SK-N-SH (cell line): ENCODE data around the gene SRMS. TPM values are rescaled to one million over a fixed set of nuclear protein-coding genes. Genes with fewer than 3 reads are reported as not detected.

Source experiments
- CTCF ChIA-PET: fragments of 300-600, 350-600 bp; formaldehyde crosslinking; extraction: SDS; loops from one replicate; lab custom pipeline; 2021; lab: Yijun Ruan, JAX
- POLR2A ChIA-PET: fragments of 350-600 bp; sonication (Branson Sonifier 250); formaldehyde crosslinking; extraction: SDS; loops from one replicate; lab custom pipeline; 2020; ENCODE audit warnings: antibody characterized with exemption, inconsistent platforms; lab: Yijun Ruan, JAX
- DNase-seq: peaks from one replicate; pipeline ENCODE4 v3.0.0; 2012
- H2AFZ ChIP-seq: fragments of 200-600 bp; sonication (generic); 2 replicates; pipeline ENCODE4 v1.8.1; 2016; ENCODE audit warnings: antibody characterized with exemption, mild to moderate bottlenecking, low read depth
- H3F3A ChIP-seq: fragments of 200-600 bp; sonication (generic); replicated peaks from 2 replicates; pipeline ENCODE3; 2016; ENCODE audit warnings: antibody characterized with exemption, mild to moderate bottlenecking; ENCODE audit not compliant: insufficient read depth
- H3K27ac ChIP-seq, 2 experiments: fragments of 200-500 bp in 1 of 2; fragments of 200-600 bp in 1 of 2; sonication (Bioruptor generic) in 1 of 2; sonication (generic), shearing (Covaris generic) in 1 of 2; 2 replicates each; pipeline versions ENCODE4 v1.5.1 to v1.6.1; 2014 to 2016; ENCODE audit warnings: low read depth in 2 of 2, inconsistent platforms in 1 of 2, low read length in 1 of 2, mild to moderate bottlenecking in 1 of 2, mixed read lengths in 1 of 2
- H3K27me3 ChIP-seq: fragments of 200-600 bp; sonication (generic), shearing (Covaris generic); 2 replicates; pipeline ENCODE4 v1.6.1; 2016; ENCODE audit warnings: mixed run types; ENCODE audit not compliant: insufficient read depth
- H3K36me3 ChIP-seq, 2 experiments: fragments of 200-500 bp in 1 of 2; fragments of 200-600 bp in 1 of 2; sonication (Bioruptor generic) in 1 of 2; sonication (generic) in 1 of 2; replicated peaks in 1 of 2; 2 replicates each; pipeline versions ENCODE3 to v1.5.1; 2014 to 2016; ENCODE audit warnings: low read length in 1 of 2, mild to moderate bottlenecking in 1 of 2; ENCODE audit not compliant: insufficient read depth in 2 of 2, control insufficient read depth in 1 of 2
- H3K4me1 ChIP-seq, 2 experiments: fragments of 200-500 bp in 1 of 2; fragments of 200-600 bp in 1 of 2; sonication (Bioruptor generic) in 1 of 2; sonication (generic), shearing (Covaris generic) in 1 of 2; 2 replicates each; pipeline versions ENCODE4 v1.5.1 to v1.6.1; 2014 to 2016; ENCODE audit warnings: low read depth in 1 of 2, low read length in 1 of 2, mixed run types in 1 of 2; ENCODE audit not compliant: insufficient read depth in 2 of 2, control insufficient read depth in 1 of 2
- H3K4me2 ChIP-seq: fragments of 200-600 bp; sonication (generic), shearing (Covaris generic); 2 replicates; pipeline ENCODE4 v1.6.1; 2017; ENCODE audit warnings: mixed run types
- H3K4me3 ChIP-seq, 2 experiments: fragments of 200-500 bp in 1 of 2; fragments of 200-600 bp in 1 of 2; sonication (Bioruptor generic) in 1 of 2; sonication (generic), shearing (Covaris generic) in 1 of 2; 2 replicates each; pipeline versions ENCODE4 v1.5.1 to v1.8.1; 2014 to 2016; ENCODE audit warnings: low read depth in 2 of 2, inconsistent platforms in 1 of 2, low read length in 1 of 2, mild to moderate bottlenecking in 1 of 2, mixed read lengths in 1 of 2, moderate library complexity in 1 of 2
- H3K79me2 ChIP-seq: fragments of 200-600 bp; sonication (generic); 2 replicates; pipeline ENCODE4 v1.8.1; 2017; ENCODE audit warnings: mild to moderate bottlenecking; ENCODE audit not compliant: insufficient read depth
- H3K9ac ChIP-seq: fragments of 200-600 bp; sonication (generic); 2 replicates; pipeline ENCODE4 v1.6.1; 2017; ENCODE audit warnings: mixed run types
- H3K9me2 ChIP-seq: fragments of 200-600 bp; sonication (generic); 2 replicates; pipeline ENCODE4 v1.6.1; 2017; ENCODE audit warnings: mixed run types
- H3K9me3 ChIP-seq: fragments of 200-600 bp; sonication (generic); 2 replicates; pipeline ENCODE4 v1.6.1; 2017; ENCODE audit warnings: mixed run types, mild to moderate bottlenecking, moderate library complexity
- H4K20me1 ChIP-seq: fragments of 200-600 bp; sonication (generic); 2 replicates; pipeline ENCODE4 v1.6.1; 2017; ENCODE audit warnings: mild to moderate bottlenecking, mixed run types; ENCODE audit not compliant: insufficient read depth
- CHD2 ChIP-seq: fragments of 150-350 bp; IDR thresholded peaks from 2 replicates; pipeline ENCODE4 v1.6.1; 2018; ENCODE audit warnings: low read length; ENCODE audit not compliant: partially characterized antibody
- CTCF ChIP-seq: fragments of 200-600 bp; sonication (generic); IDR thresholded peaks from 2 replicates; pipeline ENCODE4 v1.6.1; 2017; ENCODE audit warnings: antibody characterized with exemption, mild to moderate bottlenecking, moderate library complexity
- EP300 ChIP-seq, 2 experiments: IDR thresholded peaks; 2 replicates each; pipeline versions ENCODE4 v1.4.0 to v1.6.1; 2012; ENCODE audit warnings: borderline replicate concordance in 1 of 2, low read depth in 1 of 2, low read length in 1 of 2
- FOXJ3 ChIP-seq: sonication (generic); formaldehyde crosslinking; IDR thresholded peaks from 2 replicates; pipeline ENCODE4 v1.5.1; 2020; ENCODE audit warnings: mild to moderate bottlenecking, missing genetic modification reagents
- GABPA ChIP-seq: IDR thresholded peaks from 2 replicates; pipeline ENCODE4 v1.4.0; 2012; ENCODE audit warnings: low read depth, mild to moderate bottlenecking
- GATA2 ChIP-seq: sonication (generic); formaldehyde crosslinking; IDR thresholded peaks from 2 replicates; pipeline ENCODE4 v1.5.0; 2020; ENCODE audit warnings: mild to moderate bottlenecking, missing genetic modification reagents
- MEF2A ChIP-seq: IDR thresholded peaks from 2 replicates; pipeline ENCODE4 v1.4.0; 2012; ENCODE audit warnings: low read depth, borderline replicate concordance
- MXI1 ChIP-seq: IDR thresholded peaks from 2 replicates; pipeline ENCODE4 v1.6.1; 2012; ENCODE audit warnings: mild to moderate bottlenecking, low read depth, low read length, improper control_type of control experiment
- POLR2AphosphoS5 ChIP-seq: IDR thresholded peaks from 2 replicates; pipeline ENCODE4 v1.6.1; 2012; ENCODE audit warnings: low read depth, low read length
- RAD21 ChIP-seq: IDR thresholded peaks from 2 replicates; pipeline ENCODE4 v1.6.1; 2012; ENCODE audit warnings: mild to moderate bottlenecking, low read length
- RFX5 ChIP-seq: IDR thresholded peaks from 2 replicates; pipeline ENCODE4 v1.6.1; 2012; ENCODE audit warnings: mild to moderate bottlenecking, improper control_type of control experiment, low read length
- SIN3A ChIP-seq: IDR thresholded peaks from 2 replicates; pipeline ENCODE4 v1.6.1; 2012; ENCODE audit warnings: low read depth, mild to moderate bottlenecking, low read length, moderate library complexity, borderline replicate concordance
- SMC3 ChIP-seq: IDR thresholded peaks from 2 replicates; pipeline ENCODE4 v1.6.1; 2012; ENCODE audit warnings: low read depth, low read length, improper control_type of control experiment
- TEAD4 ChIP-seq: IDR thresholded peaks from 2 replicates; pipeline ENCODE4 v1.4.0; 2012; ENCODE audit warnings: mild to moderate bottlenecking, borderline replicate concordance; ENCODE audit not compliant: insufficient read depth
- WGBS: methylation state at CpG from one replicate; pipeline ENCODE4 v1.1.6; 2017; ENCODE audit warnings: low lambda C conversion rate; 5-methylcytosine and 5-hydroxymethylcytosine counted together
- polyA plus RNA-seq, 3 experiments: library from polyadenylated mRNA; depleted of rRNA; stranded (reverse); fragments of >200 nt; gene quantifications; 2 replicates each; pipeline ENCODE4 v1.2.3, GENCODE V29; 2012

SRMS gene
- polyA plus RNA-seq, 1 of the 3 experiments (the other 2 are of a cell fraction): not detected

- TF ChIP-seq SIN3A: no peak
- TF ChIP-seq RFX5: no peak
- TF ChIP-seq RAD21: no peak
- no peak for TF ChIP-seq POLR2AphosphoS5
- no peak for TF ChIP-seq GATA2 (CRISPR knock-in tag)
- no peak for TF ChIP-seq CTCF
- no peak for TF ChIP-seq MEF2A
- no peak for TF ChIP-seq GABPA
- no peak for TF ChIP-seq TEAD4
These were observed 44.0 kb downstream of the SRMS start (continued) for GRCh38 chr20:63503524-63503923.

- ChIA-PET POLR2A (interaction anchor here (0.6 to 1.7 kb wide), 6 partner anchors 16 to 103 kb away, joined by 3 to 8 read pairs (median 4); partner anchors contain the start of gene PPDPF), CTCF (interaction anchor here (0.7 to 2.6 kb wide), 8 partner anchors 16 to 61 kb away, joined by 3 to 11 read pairs (median 4); partner anchors contain the start of genes PPDPF and PTK6)
- H3F3A ChIP-seq: peaks cover 7% of the 10 kb centered on the region
- H3K27me3 ChIP-seq: no peaks in the 10 kb centered on the region
- no peak overlapping the region for H3K4me3 ChIP-seq
- H3K4me1 ChIP-seq: peaks cover 0 to 30% of the 10 kb centered on the region in 2 experiments; a peak in 1 of 4 replicates
- peak overlapping the region in 1 of 2 experiments; percentile 92; a peak in 2 of 4 replicates for H3K27ac ChIP-seq
- no peaks in the 10 kb centered on the region for H3K36me3 ChIP-seq
- TF ChIP-seq SMC3 (no peak), FOXJ3 (CRISPR knock-in tag) (no peak; the same call in 1 of the 2 replicates), CHD2 (peak; percentile 72), MXI1 (peak; percentile 76), EP300 (IDR thresholded peaks at IDR 0.05; ENCODE audit: borderline replicate concordance in 1 of 2, low read depth in 1 of 2, low read length in 1 of 2) (0 out of 4 replicates have a peak, but pooled peaks of 1 of the 2 experiments have one; percentile 25)
- H3K9me2 ChIP-seq: no peaks in the 10 kb centered on the region
- peak; percentile 92 for DNase-seq
- H3K9ac ChIP-seq: no peak overlapping the region
- no peaks in the 10 kb centered on the region for H4K20me1 ChIP-seq
- no peaks in the 10 kb centered on the region for H3K79me2 ChIP-seq
- 53% methylated on average over 5 of the region's 15 CpGs for WGBS
- no peaks in the 10 kb centered on the region for H3K9me3 ChIP-seq
- H2AFZ ChIP-seq: no peak overlapping the region
- H3K4me2 ChIP-seq: no peak overlapping the region
These were observed 44.8 kb downstream of the SRMS start for GRCh38 chr20:63502671-63503172.
